DOHH2 (cell line): Measurements from ENCODE around the gene CFAP77.

Experiments
- CTCF ChIP-seq: fragments of 200-600 bp; sonication (generic); IDR thresholded peaks from one replicate; pipeline ENCODE4 v1.5.1; 2014; ENCODE audit warnings: antibody characterized with exemption, mild to moderate bottlenecking, low read depth, low read length; ENCODE audit not compliant: poor library complexity, severe bottlenecking
- EZH2phosphoT487 ChIP-seq: fragments of 200-600 bp; sonication (generic); IDR thresholded peaks from 2 replicates; pipeline ENCODE4 v1.6.1; 2017; ENCODE audit warnings: borderline replicate concordance, mild to moderate bottlenecking, antibody characterized with exemption, low read length, moderate library complexity, mixed read lengths

- TF ChIP-seq EZH2phosphoT487 (no peak), CTCF (no peak)
Measured at GRCh38 chr9:132401824-132402223, 8.2 kb upstream of the CFAP77 start.
